Stimulated activated naive CD8-positive, alpha-beta T cell treated with anti-CD3 and anti-CD28 coated beads, Interleukin-15, Interleukin-2, amounts not matched to agents 100 ng/mL and 50 ng/mL, for 24 hours (primary cell): ENCODE data around the gene TCEA2.

Experiments
- H3K27ac Mint-ChIP-seq: one replicate; pipeline ENCODE4 v1.8.0; 2021; ENCODE audit warnings: mild to moderate bottlenecking, mixed read lengths
- H3K27me3 Mint-ChIP-seq: one replicate; pipeline ENCODE4 v1.8.0; 2021; ENCODE audit warnings: mixed read lengths
- H3K36me3 Mint-ChIP-seq: one replicate; pipeline ENCODE4 v1.8.0; 2021; ENCODE audit warnings: low read depth, mixed read lengths
- H3K4me1 Mint-ChIP-seq: one replicate; pipeline ENCODE4 v1.8.0; 2021; ENCODE audit warnings: low read depth, mixed read lengths
- H3K4me3 Mint-ChIP-seq: one replicate; pipeline ENCODE4 v1.8.0; 2021; ENCODE audit warnings: mild to moderate bottlenecking, mixed read lengths
- H3K9me3 Mint-ChIP-seq: one replicate; pipeline ENCODE4 v1.8.0; 2021; ENCODE audit warnings: mixed read lengths

Gene TCEA2

GRCh38 chr20:64106981-64107735 is 44.2 kb downstream of the TCEA2 start, which contains the start of gene NPBWR2:
Gene NPBWR2 (minus strand): TSS chr20:64107565. CDS start chr20:64106831, 734 bp downstream.
- Mint-ChIP-seq H3K4me3 (no peak within 1 kb of the TSS), H3K9me3 (no peaks in the 10 kb centered on the region), H3K27ac (no peak within 1 kb of the TSS), H3K36me3 (no peaks in the 10 kb centered on the region), H3K27me3 (peaks cover 13% of the 10 kb centered on the region), H3K4me1 (peaks cover 13% of the 10 kb centered on the region)

- Mint-ChIP-seq H3K36me3 (no peaks in the 10 kb centered on the region), H3K4me1 (peaks cover 13% of the 10 kb centered on the region), H3K9me3 (no peaks in the 10 kb centered on the region), H3K27ac (no peak overlapping the region), H3K4me3 (no peak overlapping the region), H3K27me3 (peaks cover 9% of the 10 kb centered on the region)
Measured at GRCh38 chr20:64107736-64108457, 44.9 kb downstream of the TCEA2 start.

GRCh38 chr20:64108731-64109681 is 46.0 kb downstream of the TCEA2 start:
- Mint-ChIP-seq H3K4me3 (no peak overlapping the region), H3K36me3 (no peaks in the 10 kb centered on the region), H3K4me1 (peaks cover 13% of the 10 kb centered on the region), H3K9me3 (no peaks in the 10 kb centered on the region), H3K27me3 (no peaks in the 10 kb centered on the region), H3K27ac (no peak overlapping the region)

- H3K4me3 Mint-ChIP-seq: no peak overlapping the region
- H3K27me3 Mint-ChIP-seq: no peaks in the 10 kb centered on the region
- H3K36me3 Mint-ChIP-seq: no peaks in the 10 kb centered on the region
- H3K9me3 Mint-ChIP-seq: no peaks in the 10 kb centered on the region
- peaks cover 13% of the 10 kb centered on the region for H3K4me1 Mint-ChIP-seq
- H3K27ac Mint-ChIP-seq: no peak overlapping the region
Measured at GRCh38 chr20:64109831-64110391, 46.9 kb downstream of the TCEA2 start.

DNA sequence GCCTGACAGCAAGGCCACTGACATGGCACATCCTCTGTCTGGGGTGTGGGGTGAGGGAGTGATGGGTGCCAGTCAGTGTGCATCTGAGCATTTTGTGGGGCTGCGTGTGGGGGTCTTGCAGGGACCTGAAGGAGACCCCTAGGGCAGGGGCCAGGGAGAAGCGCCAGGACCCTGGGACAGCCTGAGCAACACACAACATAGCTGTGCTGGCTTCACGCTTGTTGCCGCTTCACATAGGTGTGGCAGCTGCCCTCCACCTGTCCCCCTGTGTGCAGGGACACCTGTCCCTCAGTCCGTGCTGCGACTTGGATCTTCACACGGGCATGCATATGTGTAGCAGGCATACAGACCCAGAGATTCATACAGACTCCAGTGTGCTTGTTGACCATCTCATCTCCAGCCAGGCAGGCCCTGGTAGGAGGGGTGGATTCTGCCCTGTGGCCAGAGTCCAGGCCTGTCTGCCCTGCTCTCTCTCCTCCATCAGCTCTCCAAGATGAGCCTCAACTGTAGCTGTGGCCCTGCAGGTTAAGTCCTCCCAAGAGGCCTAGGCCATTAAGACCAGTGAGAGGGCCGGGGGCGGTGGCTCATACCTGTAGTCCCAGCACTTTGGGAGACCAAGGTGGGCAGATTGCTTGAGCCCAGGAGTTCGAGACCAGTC is 47.5 kb downstream of the TCEA2 start:
- peaks cover 13% of the 10 kb centered on the region for H3K4me1 Mint-ChIP-seq
- no peak overlapping the region for H3K27ac Mint-ChIP-seq
- no peaks in the 10 kb centered on the region for H3K27me3 Mint-ChIP-seq
- no peaks in the 10 kb centered on the region for H3K9me3 Mint-ChIP-seq
- no peak overlapping the region for H3K4me3 Mint-ChIP-seq
- no peaks in the 10 kb centered on the region for H3K36me3 Mint-ChIP-seq

GRCh38 chr20:64111841-64112641 is 49.0 kb downstream of the TCEA2 start:
- H3K27ac Mint-ChIP-seq: no peak overlapping the region
- H3K4me3 Mint-ChIP-seq: no peak overlapping the region
- peaks cover 9% of the 10 kb centered on the region for H3K4me1 Mint-ChIP-seq
- no peaks in the 10 kb centered on the region for H3K9me3 Mint-ChIP-seq
- H3K36me3 Mint-ChIP-seq: no peaks in the 10 kb centered on the region
- H3K27me3 Mint-ChIP-seq: no peaks in the 10 kb centered on the region

GRCh38 chr20:64112691-64113443 is 49.9 kb downstream of the TCEA2 start:
- Mint-ChIP-seq H3K36me3 (no peaks in the 10 kb centered on the region), H3K4me1 (peaks cover 4% of the 10 kb centered on the region), H3K4me3 (no peak overlapping the region), H3K27me3 (no peaks in the 10 kb centered on the region), H3K27ac (no peak overlapping the region), H3K9me3 (no peaks in the 10 kb centered on the region)

DNA sequence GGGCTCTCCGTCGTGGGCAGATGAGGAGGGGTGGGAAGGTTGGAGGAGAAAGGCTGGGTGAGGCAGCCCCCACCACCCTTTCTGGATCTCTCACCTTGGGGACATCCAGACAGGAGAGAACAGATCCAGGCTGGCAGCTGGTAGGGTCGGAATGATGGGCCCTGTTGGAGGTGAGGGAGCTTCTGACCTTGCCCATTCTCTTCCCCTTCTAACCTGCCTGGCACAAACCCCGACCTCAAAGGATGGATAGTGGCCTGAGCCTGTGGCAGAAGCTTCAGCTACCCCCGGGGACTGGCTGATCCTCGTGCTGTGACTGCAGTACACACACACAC is 50.4 kb downstream of the TCEA2 start:
- Mint-ChIP-seq H3K27me3 (no peaks in the 10 kb centered on the region), H3K9me3 (no peaks in the 10 kb centered on the region), H3K36me3 (no peaks in the 10 kb centered on the region), H3K4me3 (no peak overlapping the region), H3K4me1 (no peaks in the 10 kb centered on the region), H3K27ac (no peak overlapping the region)

GRCh38 chr20:64113796-64114355 is 50.9 kb downstream of the TCEA2 start:
- peak overlapping the region; percentile 17 for H3K27ac Mint-ChIP-seq
- H3K4me3 Mint-ChIP-seq: no peak overlapping the region
- no peaks in the 10 kb centered on the region for H3K36me3 Mint-ChIP-seq

DNA sequence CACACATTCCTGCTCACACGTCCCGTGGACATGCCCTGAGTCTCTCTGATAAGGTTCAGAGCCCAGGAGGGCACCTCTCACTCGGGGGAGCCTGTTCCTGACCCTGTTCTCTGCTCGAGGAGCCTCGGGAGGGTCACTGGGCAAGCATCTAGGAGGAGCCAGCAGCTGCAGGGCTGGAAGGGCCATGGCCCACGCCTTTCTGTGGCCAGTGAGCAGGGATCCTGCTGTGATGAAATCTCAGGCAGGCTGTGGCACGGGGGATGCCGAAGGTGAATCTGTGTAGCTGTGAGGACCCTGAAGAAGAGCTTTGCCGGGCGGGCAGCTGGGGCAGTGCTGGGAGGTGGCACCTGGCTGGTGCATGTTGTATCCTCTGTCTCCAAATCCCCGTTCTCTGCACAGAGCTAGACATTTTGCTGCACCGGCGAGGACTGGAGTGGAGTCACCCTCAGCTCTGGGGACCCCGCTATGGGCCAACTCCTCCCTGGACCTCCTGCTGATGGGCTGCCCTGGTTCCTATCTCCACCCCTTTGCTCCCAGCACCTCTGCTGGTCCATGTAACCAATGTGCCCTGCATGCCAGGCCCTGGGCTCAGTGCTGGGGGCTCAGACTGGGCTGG is 51.5 kb downstream of the TCEA2 start:
- H3K4me3 Mint-ChIP-seq: no peak overlapping the region
- no peaks in the 10 kb centered on the region for H3K9me3 Mint-ChIP-seq
- H3K27ac Mint-ChIP-seq: no peak overlapping the region
- no peaks in the 10 kb centered on the region for H3K4me1 Mint-ChIP-seq
- no peaks in the 10 kb centered on the region for H3K27me3 Mint-ChIP-seq
- no peaks in the 10 kb centered on the region for H3K36me3 Mint-ChIP-seq

More at GRCh38 chr20:64113796-64114355, 50.9 kb downstream of the TCEA2 start:
- Mint-ChIP-seq H3K27me3 (no peaks in the 10 kb centered on the region), H3K4me1 (no peaks in the 10 kb centered on the region), H3K9me3 (no peaks in the 10 kb centered on the region)

GRCh38 chr20:64115171-64115911 is 52.3 kb downstream of the TCEA2 start:
- H3K4me1 Mint-ChIP-seq: peaks cover 5% of the 10 kb centered on the region
- H3K36me3 Mint-ChIP-seq: no peaks in the 10 kb centered on the region
- H3K27ac Mint-ChIP-seq: no peak overlapping the region
- no peak overlapping the region for H3K4me3 Mint-ChIP-seq
- H3K27me3 Mint-ChIP-seq: no peaks in the 10 kb centered on the region
- no peaks in the 10 kb centered on the region for H3K9me3 Mint-ChIP-seq

GRCh38 chr20:64116016-64116415 is 53.0 kb downstream of the TCEA2 start:
- no peak overlapping the region for H3K4me3 Mint-ChIP-seq
- peaks cover 8% of the 10 kb centered on the region for H3K4me1 Mint-ChIP-seq
- H3K27ac Mint-ChIP-seq: no peak overlapping the region
- H3K36me3 Mint-ChIP-seq: no peaks in the 10 kb centered on the region
- no peaks in the 10 kb centered on the region for H3K9me3 Mint-ChIP-seq
- H3K27me3 Mint-ChIP-seq: no peaks in the 10 kb centered on the region
